Activated T-cell treated with anti-CD3 and anti-CD28 coated beads, Interleukin-2, amount 50 U/mL, for 4 hours (primary cell): ENCODE data around the gene UNC13C. TPM values are rescaled to one million over a fixed set of nuclear protein-coding genes. Genes with fewer than 3 reads are reported as not detected.

ENCODE experiments used
- ATAC-seq, 2 donors: fragments of 200-7000 bp; cut with Tn5 transposase; one replicate each; pipeline ENCODE4 v1.10.0; 2021
- DNase-seq: peaks from one replicate; pipeline ENCODE4 v3.0.0-alpha.2; 2020
- H3K27me3 Mint-ChIP-seq: one replicate; pipeline ENCODE4 v1.8.0; 2021; ENCODE audit warnings: low read depth, mixed read lengths
- H3K36me3 Mint-ChIP-seq: one replicate; pipeline ENCODE4 v1.8.0; 2022; ENCODE audit warnings: mixed read lengths; ENCODE audit not compliant: insufficient read depth
- H3K4me1 Mint-ChIP-seq: one replicate; pipeline ENCODE4 v1.8.0; 2021; ENCODE audit warnings: low read depth, mixed read lengths
- H3K4me3 Mint-ChIP-seq: one replicate; pipeline ENCODE4 v1.8.0; 2021; ENCODE audit warnings: mild to moderate bottlenecking, moderate library complexity, mixed read lengths
- H3K9me3 Mint-ChIP-seq: one replicate; pipeline ENCODE4 v1.8.0; 2021; ENCODE audit warnings: mixed read lengths
- total RNA-seq, 3 donors: library from RNA; stranded (reverse); gene quantifications; one replicate each; pipeline ENCODE4 v1.2.1, GENCODE V29; 2021

The UNC13C gene
- total RNA-seq, 3 donors from 2014 or later = not detected

- Mint-ChIP-seq H3K9me3 (peaks cover 16% of the 10 kb centered on the region), H3K36me3 (no peaks in the 10 kb centered on the region), H3K27me3 (no peaks in the 10 kb centered on the region), H3K4me3 (no peak overlapping the region), H3K4me1 (no peaks in the 10 kb centered on the region)
- DNase-seq (no peak), ATAC-seq (no peak)
Measured at GRCh38 chr15:54638666-54639065, 660.4 kb downstream of the UNC13C start.

DNA sequence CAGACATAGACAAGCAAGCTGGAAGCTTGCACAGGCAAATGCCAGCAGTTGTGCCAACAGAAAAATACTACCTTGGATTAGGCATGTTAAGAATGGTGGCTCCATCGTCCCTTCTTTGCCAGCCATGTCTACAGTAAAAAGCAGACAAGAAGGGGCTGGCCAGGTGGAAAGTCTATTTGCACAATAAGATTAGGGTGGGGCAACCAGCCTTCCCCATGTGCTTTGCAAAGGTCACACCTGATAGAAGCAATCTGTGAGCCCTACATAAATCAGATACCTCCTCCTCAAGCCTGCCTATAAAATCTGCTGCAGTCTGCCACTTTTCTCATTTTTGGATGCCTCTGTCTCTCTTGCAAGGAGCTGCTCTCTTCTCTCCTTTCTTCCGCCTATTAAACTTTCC lies 662.6 kb downstream of the UNC13C start:
- DNase-seq (no peak), ATAC-seq (no peak)
- Mint-ChIP-seq H3K27me3 (no peaks in the 10 kb centered on the region), H3K36me3 (no peaks in the 10 kb centered on the region), H3K4me3 (no peak overlapping the region), H3K9me3 (peaks cover 16% of the 10 kb centered on the region), H3K4me1 (no peaks in the 10 kb centered on the region)

DNA sequence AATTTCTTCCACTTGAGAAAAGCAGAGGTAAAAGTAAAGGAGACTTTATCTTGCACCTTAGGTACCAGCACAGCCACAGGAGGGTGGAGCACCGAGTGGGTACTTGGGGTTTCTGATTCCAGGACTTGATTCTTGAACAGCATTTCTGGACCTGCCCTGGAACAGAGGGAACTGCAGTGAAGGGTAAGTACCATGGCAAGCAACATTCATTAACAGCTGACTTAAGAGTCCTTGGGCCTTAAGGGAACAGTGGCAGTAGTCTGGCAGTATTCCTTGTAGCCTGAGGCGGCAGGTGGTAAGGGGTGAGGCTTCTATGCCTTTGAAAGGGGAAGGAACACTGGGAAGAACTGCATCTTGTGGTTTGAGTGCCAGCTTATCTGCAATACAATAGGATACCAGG lies 666.6 kb downstream of the UNC13C start:
- DNase-seq = no peak
- Mint-ChIP-seq H3K9me3 (peaks cover 19% of the 10 kb centered on the region), H3K4me3 (no peak overlapping the region), H3K4me1 (no peaks in the 10 kb centered on the region), H3K36me3 (no peaks in the 10 kb centered on the region), H3K27me3 (no peaks in the 10 kb centered on the region)
- no peak for ATAC-seq

GRCh38 chr15:54659646-54660045 lies 681.4 kb downstream of the UNC13C start:
- Mint-ChIP-seq H3K27me3 (no peaks in the 10 kb centered on the region), H3K9me3 (peaks cover 7% of the 10 kb centered on the region), H3K4me1 (no peaks in the 10 kb centered on the region), H3K36me3 (no peaks in the 10 kb centered on the region), H3K4me3 (no peak overlapping the region)
- DNase-seq (no peak), ATAC-seq (no peak)

DNA sequence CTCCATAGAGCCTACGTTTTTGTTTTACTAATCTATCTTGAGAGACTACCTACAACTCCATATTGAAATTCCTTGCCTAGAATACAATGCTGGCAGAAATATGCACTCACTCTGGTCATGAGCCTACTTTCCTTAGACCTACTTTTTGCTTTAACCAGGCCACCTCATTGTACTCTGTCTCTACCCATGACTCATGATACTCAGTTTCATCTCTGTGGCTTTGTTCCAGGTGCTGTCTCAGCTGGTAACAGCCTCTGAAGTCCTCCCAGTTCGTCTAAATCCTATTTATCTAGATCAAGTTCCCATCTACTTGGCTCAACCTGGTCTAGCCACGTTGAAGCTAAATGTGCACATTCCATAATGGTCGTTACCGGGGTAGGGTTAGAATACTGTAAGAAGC lies 682.1 kb downstream of the UNC13C start:
- no peak overlapping the region for H3K4me3 Mint-ChIP-seq
- peaks cover 7% of the 10 kb centered on the region for H3K9me3 Mint-ChIP-seq
- no peaks in the 10 kb centered on the region for H3K4me1 Mint-ChIP-seq
- no peaks in the 10 kb centered on the region for H3K36me3 Mint-ChIP-seq
- ATAC-seq (no peak), DNase-seq (no peak)
- no peaks in the 10 kb centered on the region for H3K27me3 Mint-ChIP-seq

DNA sequence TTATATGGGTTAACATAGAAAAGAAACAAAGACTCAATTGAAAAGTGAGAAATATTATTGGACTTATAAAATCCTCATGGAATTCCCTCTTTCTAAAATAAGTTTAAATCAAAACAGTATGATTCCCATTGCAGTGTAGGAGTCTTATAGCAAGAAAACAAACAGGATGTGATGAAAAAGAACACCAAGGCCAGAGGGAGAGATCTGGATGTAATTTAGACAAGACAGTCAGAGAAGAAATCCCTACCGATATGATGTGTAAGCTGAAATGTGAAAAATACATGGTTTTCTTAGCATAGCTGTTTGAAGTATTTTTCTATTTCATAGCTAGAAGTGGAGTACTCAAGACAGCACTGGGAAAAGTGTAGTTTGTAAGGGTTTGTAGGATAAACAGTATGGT lies 697.0 kb downstream of the UNC13C start:
- H3K9me3 Mint-ChIP-seq = peaks cover 14% of the 10 kb centered on the region
- no peaks in the 10 kb centered on the region for H3K36me3 Mint-ChIP-seq
- H3K4me1 Mint-ChIP-seq = no peaks in the 10 kb centered on the region
- no peaks in the 10 kb centered on the region for H3K27me3 Mint-ChIP-seq
- no peak overlapping the region for H3K4me3 Mint-ChIP-seq
- DNase-seq = no peak
- ATAC-seq = no peak

DNA sequence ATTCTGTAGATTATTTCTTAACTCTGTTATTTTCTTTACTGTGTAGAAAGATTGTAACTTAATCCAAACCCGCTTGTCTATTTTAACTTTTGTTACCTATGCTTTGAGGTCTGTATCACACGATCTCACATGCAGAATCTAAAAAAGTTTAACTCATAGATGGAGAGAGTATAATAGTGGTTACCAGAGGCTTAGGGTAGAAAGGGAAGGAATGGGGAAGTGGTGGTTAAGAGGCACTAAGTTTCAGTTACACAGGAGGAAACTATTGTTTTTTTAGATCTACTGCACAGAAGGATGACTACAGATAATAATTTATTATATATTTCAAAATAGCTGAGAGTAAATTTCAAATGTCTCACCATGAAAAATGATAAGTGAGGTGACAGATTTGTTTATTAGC lies 703.3 kb downstream of the UNC13C start:
- Mint-ChIP-seq H3K4me3 (no peak overlapping the region), H3K4me1 (no peaks in the 10 kb centered on the region), H3K27me3 (no peaks in the 10 kb centered on the region), H3K9me3 (peaks cover 3% of the 10 kb centered on the region), H3K36me3 (no peaks in the 10 kb centered on the region)
- DNase-seq (no peak), ATAC-seq (no peak)

Other genes starting within 250 kb of the UNC13C start
- under 1 TPM in 1 of 3 donors, not detected in 2; 0.03 TPM for gene WDR72, start 218.8 kb upstream of the UNC13C start, total RNA-seq